ENCODE results near the gene RASGRF1. TPM values are rescaled to one million over a fixed set of nuclear protein-coding genes. Genes with fewer than 3 reads are reported as not detected.

RASGRF1 gene
- total RNA-seq, 4 donors from 2014 or later = 0.14 to 0.75 (median 0.64) TPM; not detected in 1

- intact Hi-C loops (cut with DNase I; ENCODE audit: low total_unique reads) (loop anchor here (5.0 kb wide), 1 partner anchor 63 kb away; no protein-coding TSS in a partner anchor), in situ Hi-C loops (cut with MboI; ENCODE audit: low pct_ligation_motif_present in 1 of 4, low pct_unique_long_range_greater_than_20kb in 1 of 4, low sequenced_read_pairs in 3 of 4) (loop anchor here in 3 of 4 donors (25.0 kb wide), 1 partner anchor 273 kb away; no protein-coding TSS in a partner anchor)
- H3K27me3 ChIP-seq = no peaks in the 10 kb centered on the region
- TF ChIP-seq, protein P1, sequence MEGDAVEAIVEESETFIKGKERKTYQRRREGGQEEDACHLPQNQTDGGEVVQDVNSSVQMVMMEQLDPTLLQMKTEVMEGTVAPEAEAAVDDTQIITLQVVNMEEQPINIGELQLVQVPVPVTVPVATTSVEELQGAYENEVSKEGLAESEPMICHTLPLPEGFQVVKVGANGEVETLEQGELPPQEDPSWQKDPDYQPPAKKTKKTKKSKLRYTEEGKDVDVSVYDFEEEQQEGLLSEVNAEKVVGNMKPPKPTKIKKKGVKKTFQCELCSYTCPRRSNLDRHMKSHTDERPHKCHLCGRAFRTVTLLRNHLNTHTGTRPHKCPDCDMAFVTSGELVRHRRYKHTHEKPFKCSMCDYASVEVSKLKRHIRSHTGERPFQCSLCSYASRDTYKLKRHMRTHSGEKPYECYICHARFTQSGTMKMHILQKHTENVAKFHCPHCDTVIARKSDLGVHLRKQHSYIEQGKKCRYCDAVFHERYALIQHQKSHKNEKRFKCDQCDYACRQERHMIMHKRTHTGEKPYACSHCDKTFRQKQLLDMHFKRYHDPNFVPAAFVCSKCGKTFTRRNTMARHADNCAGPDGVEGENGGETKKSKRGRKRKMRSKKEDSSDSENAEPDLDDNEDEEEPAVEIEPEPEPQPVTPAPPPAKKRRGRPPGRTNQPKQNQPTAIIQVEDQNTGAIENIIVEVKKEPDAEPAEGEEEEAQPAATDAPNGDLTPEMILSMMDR (IDR thresholded peaks at IDR 0.05) = peak; percentile 29 to 42 (median 39)
- TF ChIP-seq EP300 (IDR thresholded peaks at IDR 0.05; ENCODE audit: low read depth) = peak; percentile 32
- TF ChIP-seq POLR2AphosphoS5 (IDR thresholded peaks at IDR 0.05) = peak in 2 of 3 donors; percentile 2 to 17
- TF ChIP-seq POLR2A (IDR thresholded peaks at IDR 0.05) = no peak
- no peaks in the 10 kb centered on the region for H3K9me3 ChIP-seq
- H3K27ac ChIP-seq = peak overlapping the region; percentile 44 to 81 (median 69)
- WGBS, 2 donors (ENCODE audit: low coverage in 1 of 2) = 65 to 78% methylated on average over 3 to 13 of the region's 13 CpGs
- no peak for DNase-seq
- H3K36me3 ChIP-seq = peaks cover 0 to 6% (median 0%) of the 10 kb centered on the region in 4 donors
- peaks cover 13 to 29% (median 18%) of the 10 kb centered on the region in 4 donors for H3K4me1 ChIP-seq
- H3K4me3 ChIP-seq = no peak overlapping the region
Observed at GRCh38 chr15:78914027-78914764, 176.4 kb downstream of the RASGRF1 start.

GRCh38 chr15:78913012-78913411 is 177.6 kb downstream of the RASGRF1 start:
- WGBS, 2 donors (ENCODE audit: low coverage in 1 of 2) = 95 to 100% methylated on average over 1 to 3 of the region's 3 CpGs
- no peaks in the 10 kb centered on the region for H3K27me3 ChIP-seq
- intact Hi-C loops (cut with DNase I; ENCODE audit: low total_unique reads) = loop anchor here (5.0 kb wide), 1 partner anchor 64 kb away; no protein-coding TSS in a partner anchor
- H3K4me1 ChIP-seq = peaks cover 13 to 29% (median 18%) of the 10 kb centered on the region in 4 donors
- no peak overlapping the region for H3K4me3 ChIP-seq
- TF ChIP-seq EP300 (IDR thresholded peaks at IDR 0.05; ENCODE audit: low read depth) (no peak), POLR2A (IDR thresholded peaks at IDR 0.05) (no peak), POLR2AphosphoS5 (IDR thresholded peaks at IDR 0.05) (no peak)
- TF ChIP-seq, protein P1 (IDR thresholded peaks at IDR 0.05) = no peak
- in situ Hi-C loops (cut with MboI; ENCODE audit: low pct_ligation_motif_present in 1 of 4, low pct_unique_long_range_greater_than_20kb in 1 of 4, low sequenced_read_pairs in 3 of 4) = loop anchor here in 3 of 4 donors (25.0 kb wide), 1 partner anchor 274 kb away; no protein-coding TSS in a partner anchor
- H3K9me3 ChIP-seq = no peaks in the 10 kb centered on the region
- H3K36me3 ChIP-seq = peaks cover 0 to 6% (median 0%) of the 10 kb centered on the region in 4 donors
- H3K27ac ChIP-seq = peak overlapping the region in 1 of 4 donors; percentile 75
- no peak for DNase-seq

DNA sequence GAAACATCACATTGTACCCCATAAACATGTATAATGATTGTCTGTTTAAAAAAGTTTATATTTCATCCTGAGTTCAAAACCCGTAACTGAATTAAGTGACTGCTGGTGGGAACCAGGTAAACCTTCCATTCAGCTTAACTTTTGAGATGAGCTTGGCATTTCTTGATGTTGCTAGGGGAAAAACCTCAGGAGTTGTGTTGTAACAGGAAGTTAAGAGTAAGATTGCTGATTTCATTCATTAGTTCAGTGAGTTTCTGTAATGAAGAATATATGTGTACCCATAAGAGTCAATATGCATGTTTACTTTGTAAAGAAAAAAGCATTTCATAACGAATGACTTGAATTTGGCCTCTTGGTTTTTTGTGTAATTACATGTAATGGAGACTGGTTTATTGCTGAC is 178.3 kb downstream of the RASGRF1 start:
- intact Hi-C loops (cut with DNase I; ENCODE audit: low total_unique reads) (loop anchor here (5.0 kb wide), 1 partner anchor 65 kb away; no protein-coding TSS in a partner anchor), in situ Hi-C loops (cut with MboI; ENCODE audit: low pct_ligation_motif_present in 1 of 4, low pct_unique_long_range_greater_than_20kb in 1 of 4, low sequenced_read_pairs in 3 of 4) (loop anchor here in 3 of 4 donors (25.0 kb wide), 1 partner anchor 275 kb away; no protein-coding TSS in a partner anchor)
- Histone ChIP-seq H3K36me3 (peaks cover 0 to 6% (median 0%) of the 10 kb centered on the region in 4 donors), H3K9me3 (no peaks in the 10 kb centered on the region), H3K4me3 (no peak overlapping the region), H3K4me1 (peaks cover 13 to 24% (median 16%) of the 10 kb centered on the region in 4 donors), H3K27me3 (no peaks in the 10 kb centered on the region), H3K27ac (no peak overlapping the region)
- DNase-seq = no peak
- TF ChIP-seq, protein P1 (IDR thresholded peaks at IDR 0.05) = no peak
- TF ChIP-seq POLR2A (IDR thresholded peaks at IDR 0.05) = no peak
- no peak for TF ChIP-seq EP300 (IDR thresholded peaks at IDR 0.05; ENCODE audit: low read depth)
- no peak for TF ChIP-seq POLR2AphosphoS5 (IDR thresholded peaks at IDR 0.05)
- 70 to 82% methylated on average over 2 of the region's 2 CpGs for WGBS, 2 donors (ENCODE audit: low coverage in 1 of 2)

DNA sequence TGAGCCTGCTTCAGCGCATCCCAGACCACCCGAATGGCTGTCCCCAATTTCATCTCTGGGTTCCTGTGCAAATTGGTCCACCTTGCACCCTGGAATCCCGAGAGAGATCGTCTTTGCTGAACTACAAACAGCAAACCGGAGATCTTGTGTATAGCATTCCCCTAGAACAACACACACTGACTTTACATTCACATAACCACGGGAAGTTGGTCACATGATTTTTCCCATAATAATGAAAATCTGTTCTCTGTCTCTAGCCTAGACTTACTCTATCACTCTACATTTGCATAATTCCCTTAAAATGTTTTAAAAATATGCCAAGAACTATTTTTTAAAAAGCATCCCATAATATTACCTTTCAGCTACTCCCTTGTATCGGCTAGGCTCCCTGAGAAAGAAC is 180.3 kb downstream of the RASGRF1 start:
- H3K27ac ChIP-seq = no peak overlapping the region
- H3K27me3 ChIP-seq = no peaks in the 10 kb centered on the region
- H3K9me3 ChIP-seq = no peaks in the 10 kb centered on the region
- intact Hi-C loops (cut with DNase I; ENCODE audit: low total_unique reads) (loop anchor here (5.0 kb wide), 1 partner anchor 67 kb away; no protein-coding TSS in a partner anchor), in situ Hi-C loops (cut with MboI; ENCODE audit: low pct_ligation_motif_present in 1 of 4, low pct_unique_long_range_greater_than_20kb in 1 of 4, low sequenced_read_pairs in 3 of 4) (loop anchor here in 3 of 4 donors (25.0 kb wide), 1 partner anchor 277 kb away; no protein-coding TSS in a partner anchor)
- H3K36me3 ChIP-seq = peaks cover 0 to 12% (median under 1%) of the 10 kb centered on the region in 4 donors
- TF ChIP-seq, protein P1 (IDR thresholded peaks at IDR 0.05) = no peak
- 82% methylated on average over 5 to 7 of the region's 7 CpGs for WGBS, 2 donors (ENCODE audit: low coverage in 1 of 2)
- DNase-seq = no peak
- H3K4me1 ChIP-seq = peaks cover 7 to 11% (median 8%) of the 10 kb centered on the region in 4 donors
- no peak overlapping the region for H3K4me3 ChIP-seq
